K562 (cell line): Measurements from ENCODE around the gene NUB1. TPM values are rescaled to one million over a fixed set of nuclear protein-coding genes. Genes with fewer than 3 reads are reported as not detected.

Source experiments
- ATAC-seq: fragments of 200-7000 bp; cut with Tn5 transposase; 3 replicates; pipeline ENCODE4 v1.9.1; 2020; ENCODE audit warnings: moderate library complexity
- BruUV-seq: library from RNA; stranded (reverse); fragments of 400-500 nt; replicated peaks from 2 replicates; lab custom pipeline; 2021; lab: Mats Ljungman, UMichigan
- CTCF ChIA-PET: fragments of 300-600 bp; formaldehyde crosslinking; extraction: SDS; loops from one replicate; lab custom pipeline; 2021; ENCODE audit warnings: low intra/inter-chr PET ratio; lab: Yijun Ruan, JAX
- POLR2A ChIA-PET: fragments of 300-600, 350-650 bp; sonication (Branson Sonifier 250); formaldehyde crosslinking; extraction: SDS; loops from one replicate; lab custom pipeline; 2021; ENCODE audit warnings: antibody characterized with exemption, inconsistent platforms; lab: Yijun Ruan, JAX
- DNase-seq, 4 experiments: peaks; one replicate each; pipeline versions ENCODE4 v3.0.0 to v3.0.0-alpha.2; 2011 to 2018; ENCODE audit warnings: low spot score in 3 of 4, mixed read lengths in 3 of 4; ENCODE audit errors: extremely low read depth in 1 of 4
- FAIRE-seq: peaks from 2 replicates; lab custom pipeline; 2011; peaks lifted over from hg19 to GRCh38; lab: Jason Lieb, UNC
- H2AFZ ChIP-seq: 2 replicates; pipeline ENCODE4 v1.6.0; 2011; ENCODE audit warnings: low read depth, low read length, control low read depth, inconsistent platforms
- H3K27ac ChIP-seq: fragments of 200-600 bp; 3 replicates; pipeline ENCODE4 v1.8.0; 2011; ENCODE audit warnings: low read depth, mild to moderate bottlenecking, control low read depth, inconsistent platforms, low read length, moderate library complexity, mixed read lengths; ENCODE audit errors: extremely low read depth
- H3K27me3 ChIP-seq, 2 experiments: fragments of 300-600 bp in 1 of 2; 2 replicates in 1 of 2; 3 replicates in 1 of 2; pipeline versions ENCODE4 v1.6.0 to v1.8.0; 2011; ENCODE audit warnings: inconsistent platforms in 2 of 2, low read length in 2 of 2, mild to moderate bottlenecking in 1 of 2, mixed read lengths in 1 of 2, moderate library complexity in 1 of 2; ENCODE audit not compliant: control insufficient read depth in 2 of 2, insufficient read depth in 2 of 2
- H3K36me3 ChIP-seq: fragments of 300-600 bp; 3 replicates; pipeline ENCODE4 v1.8.0; 2011; ENCODE audit warnings: mild to moderate bottlenecking, low read length, inconsistent platforms; ENCODE audit not compliant: control insufficient read depth, insufficient read depth
- H3K4me1 ChIP-seq, 2 experiments: fragments of 200-600 bp in 1 of 2; replicated peaks in 1 of 2; 2 replicates in 1 of 2; 3 replicates in 1 of 2; pipeline versions ENCODE4 v1.5.1 to v1.8.0; 2011; ENCODE audit warnings: inconsistent platforms in 2 of 2, low read length in 2 of 2, mild to moderate bottlenecking in 1 of 2, mixed read lengths in 1 of 2, moderate library complexity in 1 of 2; ENCODE audit not compliant: control insufficient read depth in 2 of 2, insufficient read depth in 2 of 2
- H3K4me2 ChIP-seq: 2 replicates; pipeline ENCODE4 v1.6.1; 2011; ENCODE audit warnings: low read length, control low read depth, inconsistent platforms, mixed read lengths; ENCODE audit not compliant: insufficient read depth
- H3K4me3 ChIP-seq: fragments of 200-600 bp; sonication (generic), shearing (Covaris generic); 2 replicates; pipeline ENCODE4 v1.5.1; 2016; ENCODE audit warnings: control low read depth, inconsistent platforms
- H3K79me2 ChIP-seq: fragments of 200-600 bp; 3 replicates; pipeline ENCODE4 v1.8.0; 2011; ENCODE audit warnings: low read length, inconsistent platforms; ENCODE audit not compliant: control insufficient read depth, insufficient read depth
- H3K9ac ChIP-seq, 2 experiments: 2 replicates each; pipeline versions ENCODE4 v1.6.0 to v1.6.1; 2011; ENCODE audit warnings: low read depth in 2 of 2, low read length in 2 of 2, control low read depth in 1 of 2, inconsistent platforms in 1 of 2, mild to moderate bottlenecking in 1 of 2, mixed read lengths in 1 of 2; ENCODE audit not compliant: insufficient read depth in 1 of 2
- H3K9me1 ChIP-seq: one replicate; pipeline ENCODE4 v1.6.0; 2011; ENCODE audit warnings: inconsistent platforms, mild to moderate bottlenecking, low read length, moderate library complexity; ENCODE audit not compliant: control insufficient read depth, insufficient read depth
- H3K9me3 ChIP-seq: replicated peaks from 2 replicates; pipeline ENCODE4 v1.5.1; 2011; ENCODE audit warnings: low read depth, low read length, inconsistent platforms; ENCODE audit not compliant: control insufficient read depth, insufficient read depth
- H4K20me1 ChIP-seq: replicated peaks from 2 replicates; pipeline ENCODE4 v1.6.1; 2011; ENCODE audit warnings: low read length, inconsistent platforms, mixed read lengths; ENCODE audit not compliant: control insufficient read depth, insufficient read depth
- GABPA ChIP-seq: fragments of 200-800 bp; sonication (Bioruptor generic); conservative IDR thresholded peaks from 2 replicates; pipeline ENCODE4 v1.6.1; 2016; ENCODE audit warnings: low read depth, missing genetic modification characterization, missing compliant biosample characterization
- GABPB2 ChIP-seq: fragments of 250-450 bp; sonication (Bioruptor Pico); conservative IDR thresholded peaks from 2 replicates; pipeline ENCODE4 v1.5.1; 2021; ENCODE audit warnings: mild to moderate bottlenecking
- KAT7 ChIP-seq: sonication (generic); formaldehyde crosslinking; IDR thresholded peaks from 2 replicates; pipeline ENCODE4 v1.8.0; 2022; ENCODE audit warnings: missing genetic modification reagents, mild to moderate bottlenecking, borderline replicate concordance
- NBN ChIP-seq: fragments of 450-650 bp; IDR thresholded peaks from 2 replicates; pipeline ENCODE4 v1.6.1; 2016; ENCODE audit warnings: low read depth, mild to moderate bottlenecking
- NCOA4 ChIP-seq: fragments of 450-650 bp; IDR thresholded peaks from 2 replicates; pipeline ENCODE4 v1.6.1; 2018; ENCODE audit warnings: mild to moderate bottlenecking; ENCODE audit not compliant: partially characterized antibody
- NFIX ChIP-seq: fragments of 250-450 bp; sonication (Bioruptor Pico); IDR thresholded peaks from 2 replicates; pipeline ENCODE4 v1.4.0; 2020; ENCODE audit warnings: low read depth, mild to moderate bottlenecking, moderate library complexity
- OTX1 ChIP-seq: fragments of 450-650 bp; formaldehyde crosslinking; IDR thresholded peaks from 2 replicates; pipeline ENCODE4 v1.4.0; 2022; ENCODE audit warnings: mild to moderate bottlenecking
- POLR2B ChIP-seq: fragments of 450-650 bp; IDR thresholded peaks from 2 replicates; pipeline ENCODE4 v1.6.1; 2018; ENCODE audit warnings: low read depth; ENCODE audit not compliant: partially characterized antibody
- SRF ChIP-seq, 2 experiments: fragments of 250-450, 450-650 bp in 1 of 2; sonication (Bioruptor Pico) in 1 of 2; sonication (generic) in 1 of 2; formaldehyde crosslinking; IDR thresholded peaks; 2 replicates each; pipeline versions ENCODE4 v1.5.0 to v1.5.1; 2020 to 2022; ENCODE audit warnings: mild to moderate bottlenecking in 1 of 2, missing genetic modification reagents in 1 of 2
- TAF15 ChIP-seq: fragments of 200-400 bp; formaldehyde crosslinking; IDR thresholded peaks from 2 replicates; pipeline ENCODE4 v1.6.1; 2017; ENCODE audit warnings: mild to moderate bottlenecking, low read depth, low read length, moderate library complexity
- ZC3H11A ChIP-seq: IDR thresholded peaks from 2 replicates; pipeline ENCODE4 v1.6.1; 2012; ENCODE audit warnings: low read depth, low read length, improper control_type of control experiment
- ZKSCAN1 ChIP-seq: fragments of 150-350 bp; IDR thresholded peaks from 2 replicates; pipeline ENCODE4 v1.6.1; 2016; ENCODE audit warnings: low read depth, low read length
- ZNF124 ChIP-seq: sonication (generic); formaldehyde crosslinking; IDR thresholded peaks from 2 replicates; pipeline ENCODE4 v1.8.1; 2022; ENCODE audit warnings: missing genetic modification reagents
- ZNF316 ChIP-seq: fragments of 450-650 bp; IDR thresholded peaks from 2 replicates; pipeline ENCODE4 v1.6.1; 2016
- ZNF354B ChIP-seq: fragments of 250-450 bp; sonication (Bioruptor Pico); IDR thresholded peaks from 2 replicates; pipeline ENCODE4 v1.4.0; 2020
- WGBS: fragments of 100-300 bp; shearing (Covaris generic); methylation state at CpG from one replicate; pipeline ENCODE4 v1.1.6; 2016; ENCODE audit warnings: low coverage, mixed read lengths; ENCODE audit not compliant: insufficient coverage; ENCODE audit errors: missing lambda C conversion rate; 5-methylcytosine and 5-hydroxymethylcytosine counted together
- in situ Hi-C: fragments of 300-500 bp; cut with MboI; formaldehyde crosslinking; loops from 4 replicates; pipeline ENCODE4 v1.15.0; 2018; ENCODE audit warnings: inconsistent platforms, mixed read lengths
- intact Hi-C: fragments of 100-400 bp; cut with micrococcal nuclease; formaldehyde crosslinking; loops from 2 replicates; pipeline ENCODE4 v1.14.2; 2022
- polyA plus RNA-seq, 8 experiments: library from polyadenylated mRNA; depleted of rRNA in 4 of 8; stranded (reverse) in 5 of 8; unstranded in 3 of 8; fragments of >200 nt; fragmentation: Nextera tagmentation in 2 of 8; fragmentation: Illumina TruSeq in 1 of 8; extraction: Ambion mirVana in 2 of 8; extraction: Trizol in 1 of 8; gene quantifications; 2 replicates each; pipeline versions ENCODE4 v1.2.1 to v1.2.3, GENCODE V29; 2011 to 2014; ENCODE audit warnings: inconsistent platforms in 1 of 8, missing spikeins in 1 of 8
- total RNA-seq, 7 experiments: library from RNA; depleted of rRNA in 6 of 7; stranded (reverse); fragments of >200 nt in 6 of 7; fragmentation: Illumina TruSeq in 2 of 7; extraction: Trizol in 2 of 7; gene quantifications; 2 replicates each; pipeline versions ENCODE4 v1.2.1 to v1.2.3, GENCODE V29; 2011 to 2021; ENCODE audit warnings: low replicate concordance in 1 of 7
- TF ChIP-seq, protein P1 (sequence below): fragments of 450-650 bp; IDR thresholded peaks from 2 replicates; pipeline ENCODE4 v1.7.0; 2016; ENCODE audit warnings: borderline replicate concordance

Gene NUB1
- total and polyA plus RNA-seq, 9 of the 15 experiments (the other 6 are each of a cell fraction or from before 2014, with no cell fraction given) = 43.2 to 159 (median 85.2) TPM

DNA sequence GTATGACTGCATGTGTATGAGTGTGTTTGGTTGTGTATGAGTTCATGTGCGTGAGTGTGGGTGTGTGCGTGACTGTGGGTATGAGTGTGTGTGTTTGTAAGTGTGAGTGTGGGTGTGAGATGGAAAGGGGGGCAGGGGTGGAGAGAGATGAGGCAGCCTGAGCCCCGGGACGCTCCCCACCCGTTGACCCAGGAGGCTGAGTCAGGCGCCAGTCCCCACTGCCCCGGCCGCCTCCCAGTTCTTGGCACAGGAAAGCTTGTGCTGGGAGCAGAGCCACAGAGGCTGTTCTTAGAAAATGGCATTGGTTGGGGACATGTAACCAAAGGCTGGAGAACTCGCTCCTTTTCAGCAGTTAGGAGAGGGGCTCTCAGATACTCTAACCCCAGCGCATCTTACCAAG is 27.8 kb upstream of the NUB1 start:
- Histone ChIP-seq H4K20me1 (no peaks in the 10 kb centered on the region), H3K9me3 (peaks cover 8% of the 10 kb centered on the region), H3K9ac (no peak overlapping the region), H2AFZ (no peak overlapping the region), H3K4me1 (peaks cover 0 to 3% of the 10 kb centered on the region in 2 experiments; a peak in 1 of 5 replicates), H3K9me1 (no peaks in the 10 kb centered on the region), H3K27me3 (peaks cover 3 to 15% of the 10 kb centered on the region in 2 experiments; a peak in 3 of 5 replicates), H3K4me3 (no peak overlapping the region), H3K27ac (no peak overlapping the region), H3K4me2 (no peak overlapping the region), H3K36me3 (no peaks in the 10 kb centered on the region), H3K79me2 (no peaks in the 10 kb centered on the region)
- in situ Hi-C loops (no loop called here), intact Hi-C loops (loop anchor here (2.0 kb wide), 1 partner anchor 447 kb away; no protein-coding TSS in a partner anchor)
- DNase-seq (no peak), FAIRE-seq (no peak), ATAC-seq (no peak)
- CTCF ChIA-PET = interaction anchor here (1.7 to 4.8 kb wide), 3 partner anchors 36 to 440 kb away, joined by 4 to 75 read pairs (median 73); no protein-coding TSS in a partner anchor
- TF ChIP-seq SRF (CRISPR knock-in tag; IDR thresholded peaks at IDR 0.05) = no peak
- TF ChIP-seq NCOA4 = no peak
- no peak for TF ChIP-seq TAF15
- no peak for TF ChIP-seq OTX1
- no peak for TF ChIP-seq ZNF124
- TF ChIP-seq GABPB2 (CRISPR knock-in tag) = no peak
- TF ChIP-seq ZNF354B = no peak
- no peak for TF ChIP-seq NFIX
- TF ChIP-seq ZC3H11A = no peak
- no peak for TF ChIP-seq KAT7 (CRISPR knock-in tag)
- TF ChIP-seq, protein P1, sequence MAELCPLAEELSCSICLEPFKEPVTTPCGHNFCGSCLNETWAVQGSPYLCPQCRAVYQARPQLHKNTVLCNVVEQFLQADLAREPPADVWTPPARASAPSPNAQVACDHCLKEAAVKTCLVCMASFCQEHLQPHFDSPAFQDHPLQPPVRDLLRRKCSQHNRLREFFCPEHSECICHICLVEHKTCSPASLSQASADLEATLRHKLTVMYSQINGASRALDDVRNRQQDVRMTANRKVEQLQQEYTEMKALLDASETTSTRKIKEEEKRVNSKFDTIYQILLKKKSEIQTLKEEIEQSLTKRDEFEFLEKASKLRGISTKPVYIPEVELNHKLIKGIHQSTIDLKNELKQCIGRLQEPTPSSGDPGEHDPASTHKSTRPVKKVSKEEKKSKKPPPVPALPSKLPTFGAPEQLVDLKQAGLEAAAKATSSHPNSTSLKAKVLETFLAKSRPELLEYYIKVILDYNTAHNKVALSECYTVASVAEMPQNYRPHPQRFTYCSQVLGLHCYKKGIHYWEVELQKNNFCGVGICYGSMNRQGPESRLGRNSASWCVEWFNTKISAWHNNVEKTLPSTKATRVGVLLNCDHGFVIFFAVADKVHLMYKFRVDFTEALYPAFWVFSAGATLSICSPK = no peak
- TF ChIP-seq ZNF316 = no peak
- no peak for TF ChIP-seq ZKSCAN1
- TF ChIP-seq GABPA (tag) = no peak
- TF ChIP-seq POLR2B = no peak
- TF ChIP-seq NBN = no peak
- POLR2A ChIA-PET = no interaction called here
- WGBS = 15% methylated on average over 10 of the region's 10 CpGs
- no TSS peak for BruUV-seq
